ENCODE measurements around the gene DNM1. TPM values are rescaled to one million over a fixed set of nuclear protein-coding genes. Genes with fewer than 3 reads are reported as not detected.

DNM1 gene
- total and polyA plus RNA-seq, 10 of the 15 experiments (the other 5 are each of a cell fraction or from before 2014, with no cell fraction given), result 0.06 to 0.67 (median 0.19) TPM; not detected in 3

DNA sequence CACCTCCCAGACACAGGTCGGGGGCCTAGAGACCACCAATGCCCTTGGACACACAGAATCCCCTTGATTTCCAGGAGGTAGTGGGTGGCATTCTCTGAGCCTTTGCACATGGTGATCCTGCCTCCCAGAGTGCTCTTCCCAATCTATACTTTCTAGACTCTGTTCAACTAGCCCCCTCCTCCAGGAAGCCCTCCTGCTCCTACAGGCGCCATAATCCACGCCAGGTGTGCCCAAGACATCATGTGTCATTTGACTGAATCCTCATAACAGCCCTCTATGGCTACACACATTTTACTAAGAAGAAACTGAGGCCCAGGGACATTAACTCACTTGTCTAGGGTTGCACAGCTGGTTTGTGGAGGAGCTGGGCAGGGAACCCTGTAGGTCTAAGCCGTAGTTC lies 36.0 kb upstream of the DNM1 start:
- intact Hi-C loops (cut with micrococcal nuclease; ENCODE audit: unreplicated experiment) (no loop called here), in situ Hi-C loops (cut with MboI) (no loop called here)
- Histone ChIP-seq H3K4me1 (ENCODE audit: control insufficient read depth, insufficient read depth, low read length) (no peaks in the 10 kb centered on the region), H3K36me3 (ENCODE audit: control insufficient read depth in 2 of 2, insufficient read depth in 2 of 2, low read length in 1 of 2) (peaks cover 13 to 19% of the 10 kb centered on the region in 2 experiments; a peak in 3 of 4 replicates), H2AFZ (ENCODE audit: control insufficient read depth, low read depth, low read length) (no peak overlapping the region), H4K20me1 (ENCODE audit: control insufficient read depth, insufficient read depth) (no peaks in the 10 kb centered on the region), H3K4me2 (ENCODE audit: control insufficient read depth, insufficient read depth) (no peak overlapping the region), H3K4me3 (no peak overlapping the region), H3K9ac (ENCODE audit: control insufficient read depth, insufficient read depth, low read length) (no peak overlapping the region), H3K27me3 (replicated peaks in 1 of 2; ENCODE audit: control insufficient read depth in 2 of 2, insufficient read depth in 2 of 2, low read length in 1 of 2) (no peaks in the 10 kb centered on the region), H3K79me2 (ENCODE audit: control insufficient read depth, insufficient read depth, low read length) (no peaks in the 10 kb centered on the region), H3K9me3 (replicated peaks; ENCODE audit: control insufficient read depth, insufficient read depth, low read length) (no peaks in the 10 kb centered on the region), H3K27ac (ENCODE audit: control insufficient read depth, insufficient read depth) (no peak overlapping the region)
- CTCF ChIA-PET, result no interaction called here
- DNase-seq (ENCODE audit: low read depth, low spot score), result no peak
- no peak for FAIRE-seq
- no TSS peak for BruUV-seq (replicated peaks)
- ATAC-seq, result no peak
- SMC1A ChIA-PET (ENCODE audit: uncharacterized antibody, unreplicated experiment), result no interaction called here
- RAD21 ChIA-PET (ENCODE audit: unreplicated experiment), result no interaction called here
- WGBS (ENCODE audit: insufficient coverage, insufficient replicate concordance, low lambda C conversion rate, missing lambda C conversion rate), result 85% methylated on average over 4 of the region's 4 CpGs
- POLR2A ChIA-PET, result no interaction called here
- no peak for TF ChIP-seq MEF2A (IDR thresholded peaks at IDR 0.05; ENCODE audit: insufficient read depth, low read depth, low read length)
- no peak for TF ChIP-seq PAX5 (IDR thresholded peaks at IDR 0.05; ENCODE audit: borderline replicate concordance, low read depth, low read length)
- TF ChIP-seq NKRF (conservative IDR thresholded peaks at IDR 0.05), result no peak
- TF ChIP-seq BMI1 (IDR thresholded peaks at IDR 0.05; ENCODE audit: borderline replicate concordance), result no peak
- no peak for TF ChIP-seq POLR2AphosphoS2 (IDR thresholded peaks at IDR 0.05; ENCODE audit: low read depth, low read length)
- TF ChIP-seq BACH1 (IDR thresholded peaks at IDR 0.05; ENCODE audit: borderline replicate concordance), result no peak
- TF ChIP-seq KDM1A (IDR thresholded peaks at IDR 0.05; ENCODE audit: borderline replicate concordance), result no peak
- TF ChIP-seq, protein P1, sequence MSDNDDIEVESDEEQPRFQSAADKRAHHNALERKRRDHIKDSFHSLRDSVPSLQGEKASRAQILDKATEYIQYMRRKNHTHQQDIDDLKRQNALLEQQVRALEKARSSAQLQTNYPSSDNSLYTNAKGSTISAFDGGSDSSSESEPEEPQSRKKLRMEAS (IDR thresholded peaks at IDR 0.05; ENCODE audit: low read depth, low read length), result no peak
- TF ChIP-seq CBX3 (IDR thresholded peaks at IDR 0.05; ENCODE audit: borderline replicate concordance, low read depth), result no peak
- TF ChIP-seq CTCF (IDR thresholded peaks at IDR 0.05 in 2 of 3, conservative IDR thresholded peaks at IDR 0.05 in 1 of 3; ENCODE audit: control insufficient read depth in 2 of 3, extremely low read depth in 1 of 3, insufficient read depth in 1 of 3, low read depth in 3 of 3, low read length in 3 of 3), result no peak
- no peak for TF ChIP-seq CREB1 (IDR thresholded peaks at IDR 0.05; ENCODE audit: low read depth)
- TF ChIP-seq, protein P2, sequence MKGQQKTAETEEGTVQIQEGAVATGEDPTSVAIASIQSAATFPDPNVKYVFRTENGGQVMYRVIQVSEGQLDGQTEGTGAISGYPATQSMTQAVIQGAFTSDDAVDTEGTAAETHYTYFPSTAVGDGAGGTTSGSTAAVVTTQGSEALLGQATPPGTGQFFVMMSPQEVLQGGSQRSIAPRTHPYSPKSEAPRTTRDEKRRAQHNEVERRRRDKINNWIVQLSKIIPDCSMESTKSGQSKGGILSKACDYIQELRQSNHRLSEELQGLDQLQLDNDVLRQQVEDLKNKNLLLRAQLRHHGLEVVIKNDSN (IDR thresholded peaks at IDR 0.05; ENCODE audit: borderline replicate concordance, extremely low read length, insufficient read depth, low read depth, low read length), result no peak
- no peak for TF ChIP-seq BCL11A (IDR thresholded peaks at IDR 0.05; ENCODE audit: low read depth, low read length)
- TF ChIP-seq ZNF687 (IDR thresholded peaks at IDR 0.05), result no peak
